CD4-positive, alpha-beta T cell treated with Interleukin-10 for 1 hour (primary cell): ENCODE measurements around the gene OMD.
A peak's percentile ranks its signal among the peaks of the same experiment; 100 is the strongest.

Experiments used
- DNase-seq: peaks from one replicate; pipeline ENCODE4 v3.0.0-alpha.2; 2020

The OMD gene, protein sequence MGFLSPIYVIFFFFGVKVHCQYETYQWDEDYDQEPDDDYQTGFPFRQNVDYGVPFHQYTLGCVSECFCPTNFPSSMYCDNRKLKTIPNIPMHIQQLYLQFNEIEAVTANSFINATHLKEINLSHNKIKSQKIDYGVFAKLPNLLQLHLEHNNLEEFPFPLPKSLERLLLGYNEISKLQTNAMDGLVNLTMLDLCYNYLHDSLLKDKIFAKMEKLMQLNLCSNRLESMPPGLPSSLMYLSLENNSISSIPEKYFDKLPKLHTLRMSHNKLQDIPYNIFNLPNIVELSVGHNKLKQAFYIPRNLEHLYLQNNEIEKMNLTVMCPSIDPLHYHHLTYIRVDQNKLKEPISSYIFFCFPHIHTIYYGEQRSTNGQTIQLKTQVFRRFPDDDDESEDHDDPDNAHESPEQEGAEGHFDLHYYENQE

DNA sequence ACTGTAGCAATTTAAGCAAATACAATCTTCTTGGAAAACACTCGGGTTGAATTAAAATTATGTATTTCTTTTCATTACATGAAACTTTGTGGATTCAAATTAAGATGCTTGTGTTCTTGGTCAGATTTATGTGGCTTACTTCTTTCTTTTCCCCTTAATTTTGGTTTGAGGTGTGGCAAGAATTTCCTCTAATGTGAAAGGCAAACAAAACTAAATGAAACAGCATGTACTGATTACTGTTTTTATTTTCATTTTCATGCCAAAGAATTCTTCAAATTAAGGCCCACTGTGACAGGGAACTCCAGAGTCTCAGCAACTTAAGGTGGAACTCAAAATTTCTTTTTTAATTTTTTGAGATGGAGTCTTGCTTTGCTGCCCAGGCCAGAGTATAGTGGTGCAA, at the start of gene OMD:
TSS of gene OMD (minus strand) at position 132 of the 400 bp plus-strand sequence. CDS start 6,913 bp downstream, outside the sequence.
- DNase-seq = no peak

DNA sequence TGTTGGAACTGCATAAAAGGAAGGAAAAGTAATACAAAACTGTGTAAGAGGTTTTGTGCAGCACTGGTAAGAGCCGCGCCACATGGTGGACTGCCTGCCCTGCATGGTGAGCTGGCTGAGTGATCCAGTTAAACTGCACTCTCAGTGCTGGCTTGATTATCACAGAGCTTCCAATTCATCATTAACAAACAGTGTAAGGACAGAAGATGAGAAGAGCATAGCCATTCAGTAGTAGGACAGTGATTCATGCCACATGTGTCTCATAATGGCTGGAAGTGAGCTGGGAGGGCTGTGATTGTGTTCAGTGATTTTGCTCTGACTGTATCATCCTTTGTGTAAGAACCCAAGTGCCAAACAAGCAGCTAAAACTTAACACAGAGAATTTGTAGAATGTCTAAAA, 43.9 kb upstream of the OMD start:
- DNase-seq = no peak

- no peak for DNase-seq
These were observed 43.2 kb upstream of the OMD start for GRCh38 chr9:92467511-92467910.

DNA sequence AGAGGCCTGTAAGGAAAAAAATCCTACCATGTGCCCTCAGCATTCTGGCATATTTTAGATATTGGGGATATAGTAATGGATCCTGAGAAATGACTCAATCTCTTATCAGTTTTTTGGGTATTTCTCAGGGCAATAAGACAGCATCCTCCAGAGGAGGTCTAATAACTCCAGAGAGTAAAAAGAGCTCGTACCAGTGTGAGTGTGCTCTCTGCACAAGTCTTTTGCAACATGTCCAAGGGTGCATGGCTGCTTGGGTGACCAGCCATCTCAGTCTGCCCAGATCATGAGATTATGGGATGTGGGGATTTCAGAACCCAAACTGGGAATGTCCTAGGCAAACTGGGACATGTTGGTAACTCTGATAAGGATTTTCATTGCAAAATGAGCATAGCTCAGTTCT, 42.8 kb upstream of the OMD start:
- DNase-seq = no peak

DNA sequence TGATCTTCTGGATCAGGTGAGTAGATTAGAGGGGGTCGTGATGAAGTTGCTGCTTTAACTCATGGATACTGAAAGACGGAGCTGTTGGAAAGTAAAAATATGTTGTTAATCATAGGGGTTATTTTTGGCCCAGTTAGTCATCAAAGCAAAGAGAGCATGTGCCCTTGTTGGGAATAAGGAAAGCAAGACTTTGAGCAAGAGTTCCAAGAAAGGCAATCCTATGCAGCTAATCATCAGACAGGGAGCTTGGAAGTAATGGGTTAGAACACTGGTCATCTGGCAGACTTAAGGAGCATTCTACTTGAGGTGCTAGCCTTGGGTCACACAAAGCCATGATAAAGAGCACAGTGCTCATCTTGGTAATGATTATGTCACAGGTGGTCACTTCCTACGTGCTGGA, 39.7 kb upstream of the OMD start:
- DNase-seq = no peak

DNA sequence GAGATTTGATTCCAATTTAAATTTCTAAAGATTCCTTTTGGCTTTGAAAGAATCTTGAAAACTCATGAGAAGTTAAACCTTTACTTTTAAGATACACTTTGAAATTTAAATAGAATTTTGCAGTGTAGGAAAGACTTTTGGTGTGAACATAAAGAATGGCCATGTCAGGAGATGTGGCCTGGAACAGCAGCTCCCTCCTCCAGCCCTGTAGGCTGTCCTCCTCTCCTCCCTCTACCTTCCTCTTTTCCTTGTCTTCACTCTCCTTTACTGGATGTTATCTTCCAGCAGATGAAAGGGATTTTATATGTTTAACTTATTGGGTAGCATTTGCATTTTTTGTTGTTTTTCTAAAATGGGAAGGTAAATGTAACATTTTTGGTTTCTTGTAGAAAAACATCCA, 39.1 kb upstream of the OMD start:
- DNase-seq = no peak

DNA sequence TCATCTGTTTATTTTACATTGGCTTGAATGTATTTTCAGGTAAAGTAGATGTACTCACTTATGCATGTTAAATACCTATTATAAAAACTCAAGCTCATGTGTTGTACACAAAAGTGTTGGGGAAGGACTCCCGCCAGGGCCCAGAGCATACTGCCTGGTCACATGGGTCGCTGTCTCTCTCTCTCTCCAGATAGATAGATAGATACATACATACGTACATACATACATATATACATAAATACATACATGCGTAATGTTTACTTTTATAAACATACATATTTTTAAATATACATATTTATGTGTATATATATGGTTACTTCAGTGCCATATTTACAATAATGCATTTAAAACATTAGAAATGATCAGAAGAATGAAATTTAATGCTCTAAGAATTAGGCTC, 33.3 kb upstream of the OMD start:
- DNase-seq = no peak

DNA sequence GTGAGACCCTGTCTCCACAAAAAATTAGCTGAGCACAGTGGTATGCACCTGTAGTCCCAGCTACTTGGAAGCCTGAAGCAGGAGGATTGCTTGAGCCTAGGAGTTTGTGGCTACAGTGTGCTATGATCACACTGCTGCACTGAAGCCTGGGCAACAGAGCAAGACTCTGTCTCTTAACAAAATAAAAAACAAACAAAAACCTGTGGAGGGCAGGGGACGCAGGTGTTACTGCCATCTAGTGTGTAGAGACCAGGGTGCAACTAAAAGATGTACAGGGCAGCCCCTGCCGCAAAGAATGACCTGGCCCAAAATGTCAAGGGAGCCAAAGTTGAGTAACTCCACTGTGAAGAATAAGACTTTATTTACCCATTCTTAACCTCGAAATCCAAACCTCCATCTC, 30.9 kb upstream of the OMD start:
- peak; percentile 17 for DNase-seq

DNA sequence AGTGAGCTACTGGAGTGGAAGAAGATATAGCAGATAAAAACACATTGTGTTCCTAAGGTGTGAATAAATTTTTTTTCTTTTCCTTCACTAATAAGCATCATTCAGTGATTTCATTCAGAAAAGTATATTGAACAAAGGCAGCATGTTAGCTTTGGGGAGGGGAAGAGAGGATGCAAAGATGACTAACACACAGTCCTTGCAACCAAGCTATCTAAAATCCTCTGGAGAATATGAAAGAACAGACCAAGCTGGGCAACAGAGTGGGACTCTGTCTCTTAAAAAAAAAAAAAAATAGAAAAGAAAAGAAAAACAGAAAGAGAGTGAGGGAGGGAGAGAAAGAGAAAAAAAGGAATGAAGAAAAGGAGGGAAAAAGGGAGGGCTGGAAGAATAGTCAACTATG, 22.3 kb upstream of the OMD start:
- no peak for DNase-seq

GRCh38 chr9:92444841-92445240, 20.6 kb upstream of the OMD start:
- DNase-seq = no peak

GRCh38 chr9:92440751-92441046, 16.4 kb upstream of the OMD start:
- DNase-seq = peak; percentile 30

GRCh38 chr9:92439921-92440750, 15.9 kb upstream of the OMD start:
- no peak for DNase-seq

DNA sequence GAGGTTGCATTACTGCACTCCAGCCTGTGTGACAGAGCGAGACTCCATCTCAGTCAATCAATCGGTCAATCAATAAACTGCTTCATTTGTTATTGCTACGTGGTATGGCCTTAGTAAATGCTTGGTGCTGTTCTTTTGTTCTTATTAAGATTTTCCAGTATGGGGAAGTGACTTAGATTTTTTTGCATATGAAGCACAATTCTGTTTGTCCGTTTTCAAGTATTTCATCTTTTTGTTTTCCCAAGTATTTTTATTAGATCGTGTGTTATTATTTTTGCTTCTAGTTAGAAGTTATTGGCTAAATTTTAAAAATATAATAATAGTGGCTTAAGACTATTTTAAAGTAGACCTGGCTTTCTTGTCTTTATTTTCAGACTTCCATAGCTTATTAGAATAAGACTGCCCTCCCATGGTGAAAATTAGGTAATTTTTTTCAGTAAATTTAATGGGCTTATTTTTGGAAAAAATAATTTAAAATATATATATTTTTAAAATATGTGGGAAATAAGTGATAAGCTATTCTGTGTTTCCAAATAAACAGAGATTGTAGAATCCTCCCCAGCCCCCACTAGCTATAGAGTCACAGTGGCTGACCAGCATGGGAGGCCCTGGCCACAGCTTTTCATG, 14.7 kb upstream of the OMD start:
- peak; percentile 21 for DNase-seq

DNA sequence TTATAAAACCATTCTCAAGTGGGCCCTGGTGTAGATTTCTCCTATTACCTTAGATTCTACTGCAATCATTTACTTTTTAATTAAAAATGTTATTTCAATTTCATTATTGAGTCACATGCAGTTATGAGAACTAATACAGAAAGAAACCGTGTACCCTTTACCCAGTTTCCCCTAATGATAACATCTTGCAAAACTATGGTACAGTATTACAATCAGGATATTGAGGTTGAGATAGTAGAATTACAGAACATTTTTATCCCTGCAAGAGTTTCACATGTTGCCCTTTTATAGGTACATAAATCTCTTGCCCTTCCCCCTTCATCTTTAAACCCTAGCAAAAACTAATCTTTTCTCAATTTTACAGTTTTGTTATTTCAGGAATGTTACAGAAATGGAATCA, 11.0 kb upstream of the OMD start:
- DNase-seq = no peak

DNA sequence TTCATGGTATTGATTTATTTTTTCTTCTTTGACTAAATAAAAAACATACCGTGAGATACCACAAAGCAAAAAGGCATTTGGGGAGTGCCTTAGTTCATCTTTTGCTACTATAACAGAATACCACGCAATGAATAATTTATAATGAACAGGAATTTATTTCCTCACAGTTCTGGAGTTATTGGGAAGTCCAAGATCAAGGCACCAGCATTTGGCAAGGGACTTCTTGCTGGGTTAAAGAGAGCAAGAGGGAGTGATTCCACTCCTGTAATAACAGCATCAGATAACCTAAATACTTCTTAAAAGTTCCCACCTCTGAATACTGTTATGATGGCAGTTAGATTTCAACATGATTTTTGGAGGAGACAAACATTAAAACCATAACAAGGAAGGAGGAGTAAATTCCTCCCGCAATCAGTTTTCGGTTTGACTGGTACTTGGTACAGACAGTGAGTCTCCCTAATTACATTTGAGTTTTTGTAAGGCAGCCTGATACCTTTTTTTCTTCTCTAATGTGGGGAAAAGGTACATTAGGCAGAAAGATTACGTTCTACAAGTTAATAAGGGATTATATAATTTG, 8.8 kb upstream of the OMD start:
- DNase-seq = no peak

- no peak for DNase-seq
These were observed 8.1 kb upstream of the OMD start for GRCh38 chr9:92432350-92432749.

DNA sequence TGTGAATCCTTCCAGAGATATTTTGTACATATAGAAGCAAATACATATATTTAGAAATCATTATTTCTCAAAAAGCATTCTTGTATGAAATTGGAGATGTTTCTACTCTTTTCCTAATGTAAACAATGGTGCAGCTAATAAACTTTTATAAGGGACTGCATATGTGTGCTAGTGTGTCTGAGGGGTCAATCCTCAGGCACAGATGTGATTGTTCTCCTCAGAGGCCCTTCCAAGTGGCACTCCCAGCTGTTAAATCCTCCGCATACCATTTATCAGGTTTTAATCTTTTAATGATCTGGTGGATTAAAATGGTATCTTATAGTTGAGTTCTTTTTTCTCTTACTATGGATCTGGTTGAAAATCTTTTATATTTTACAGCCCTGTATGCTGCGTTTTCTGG, 5.6 kb upstream of the OMD start:
- DNase-seq = no peak

DNA sequence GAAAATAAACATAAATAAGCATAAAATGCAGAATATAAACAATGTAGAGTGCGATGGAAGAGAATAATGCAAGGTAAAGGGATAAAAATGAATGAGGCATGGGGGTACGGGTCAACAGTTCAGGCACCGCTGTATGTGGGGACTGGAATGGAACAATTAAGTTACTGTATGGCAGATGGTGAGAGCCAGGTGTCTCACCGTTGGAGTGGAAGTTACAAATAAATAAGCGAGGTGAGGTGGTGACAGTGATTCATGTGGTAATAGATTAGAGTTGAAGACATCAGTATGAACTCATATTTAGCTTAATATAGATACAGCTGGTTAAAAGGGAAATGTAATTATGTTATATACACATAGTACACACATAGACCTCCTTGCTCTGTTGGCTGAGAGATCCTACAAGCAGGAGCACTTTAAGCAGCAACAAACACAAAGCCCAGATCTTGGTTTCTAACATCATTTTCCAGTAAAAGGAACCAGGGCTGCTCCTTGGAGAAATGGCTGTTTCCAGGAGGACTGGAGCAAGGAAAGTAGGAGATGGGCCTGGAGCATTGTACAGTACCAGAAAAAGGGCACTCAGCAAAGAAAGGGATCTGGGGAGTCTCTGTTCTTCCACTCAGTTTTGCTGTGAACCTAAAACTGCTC, 2.4 kb upstream of the OMD start:
- DNase-seq = no peak

- no peak for DNase-seq
These were observed 1.2 kb upstream of the OMD start for GRCh38 chr9:92425474-92425873.

DNA sequence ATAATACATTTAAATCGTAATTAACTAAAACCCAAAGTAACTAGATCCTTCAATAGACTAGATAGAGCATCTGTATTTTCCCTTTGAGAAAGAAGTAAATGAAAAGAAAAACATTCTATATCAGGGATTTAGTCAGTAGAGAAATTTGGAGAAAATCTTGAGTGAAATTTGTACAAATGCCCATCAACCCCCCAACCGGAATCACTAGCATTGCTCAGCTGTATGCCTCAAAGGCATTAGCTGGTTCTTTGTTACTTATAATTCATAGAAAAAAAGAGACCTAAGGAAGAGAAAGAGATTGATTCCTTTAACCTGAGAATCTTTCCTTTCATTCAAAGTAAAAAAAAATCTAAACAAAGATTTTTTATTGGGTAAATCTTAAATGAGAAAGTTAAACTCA, 659 bp downstream of the OMD start:
- no peak for DNase-seq

DNA sequence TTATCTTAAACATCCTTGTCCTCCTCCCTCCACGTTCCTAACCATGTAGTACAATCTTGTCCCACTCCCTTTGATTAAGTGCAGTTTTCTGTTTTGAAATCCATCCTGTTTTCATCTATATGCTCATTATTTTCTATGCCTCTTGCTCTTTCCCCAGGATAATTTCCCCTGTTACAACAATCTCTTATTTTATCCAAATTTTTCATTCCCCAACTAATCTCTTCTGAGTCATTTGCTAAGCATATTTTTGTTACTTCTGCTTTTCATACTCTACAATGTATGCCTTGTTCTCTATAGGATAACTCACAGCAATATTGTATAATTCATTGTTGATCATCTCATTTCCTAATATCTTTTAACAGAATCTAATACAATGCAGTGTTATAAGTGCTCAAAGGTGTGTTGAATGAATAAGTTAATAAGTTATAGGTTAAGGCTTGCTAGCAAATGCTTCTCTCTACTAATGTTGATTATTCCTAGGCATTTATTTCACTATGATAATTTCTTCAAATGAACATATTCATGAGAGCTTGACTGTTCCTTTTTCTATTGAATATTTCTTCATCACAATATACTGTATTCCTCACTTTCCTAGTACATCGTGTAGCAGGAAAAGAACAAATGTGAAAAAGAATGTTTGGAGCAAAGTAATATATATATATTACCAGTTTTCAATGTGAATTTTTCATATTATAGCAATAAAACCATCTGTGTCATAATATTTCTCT, 1.5 kb downstream of the OMD start:
- DNase-seq = no peak

- no peak for DNase-seq
These were observed 9.7 kb downstream of the OMD start for GRCh38 chr9:92414566-92414965.
